ENCODE measurements around the gene RESP18.

Gene RESP18

GRCh38 chr2:219356834-219357233, 24.3 kb upstream of the RESP18 start:
- Histone ChIP-seq H3K9me3 (ENCODE audit: control insufficient read depth, low read length) (no peaks in the 10 kb centered on the region), H3K27ac (ENCODE audit: insufficient read depth, low read length, poor library complexity, severe bottlenecking) (no peak overlapping the region), H3K27me3 (replicated peaks; ENCODE audit: control insufficient read depth, insufficient read depth, low read length, poor library complexity, severe bottlenecking) (peaks cover 19% of the 10 kb centered on the region), H3K4me1 (ENCODE audit: control insufficient read depth, insufficient read depth, low read length, poor library complexity, severe bottlenecking) (peaks cover 6% of the 10 kb centered on the region), H3K4me3 (ENCODE audit: insufficient read depth, low read depth, low read length, poor library complexity, severe bottlenecking) (no peak overlapping the region), H3K36me3 (ENCODE audit: control insufficient read depth, insufficient read depth, low read length) (no peaks in the 10 kb centered on the region)
- no peak for DNase-seq

- Histone ChIP-seq H3K9me3 (ENCODE audit: control insufficient read depth, low read length) (no peaks in the 10 kb centered on the region), H3K4me3 (ENCODE audit: insufficient read depth, low read depth, low read length, poor library complexity, severe bottlenecking) (no peak overlapping the region), H3K27ac (ENCODE audit: insufficient read depth, low read length, poor library complexity, severe bottlenecking) (no peak overlapping the region), H3K4me1 (ENCODE audit: control insufficient read depth, insufficient read depth, low read length, poor library complexity, severe bottlenecking) (peaks cover 6% of the 10 kb centered on the region), H3K36me3 (ENCODE audit: control insufficient read depth, insufficient read depth, low read length) (no peaks in the 10 kb centered on the region), H3K27me3 (replicated peaks; ENCODE audit: control insufficient read depth, insufficient read depth, low read length, poor library complexity, severe bottlenecking) (peaks cover 19% of the 10 kb centered on the region)
- no peak for DNase-seq
Measured at GRCh38 chr2:219354582-219354981, 22.0 kb upstream of the RESP18 start.

- H3K27ac ChIP-seq (ENCODE audit: insufficient read depth, low read length, poor library complexity, severe bottlenecking): no peak overlapping the region
- peaks cover 3% of the 10 kb centered on the region for H3K4me1 ChIP-seq (ENCODE audit: control insufficient read depth, insufficient read depth, low read length, poor library complexity, severe bottlenecking)
- peaks cover 13% of the 10 kb centered on the region for H3K27me3 ChIP-seq (replicated peaks; ENCODE audit: control insufficient read depth, insufficient read depth, low read length, poor library complexity, severe bottlenecking)
- no peak for DNase-seq
- no peaks in the 10 kb centered on the region for H3K36me3 ChIP-seq (ENCODE audit: control insufficient read depth, insufficient read depth, low read length)
- no peak overlapping the region for H3K4me3 ChIP-seq (ENCODE audit: insufficient read depth, low read depth, low read length, poor library complexity, severe bottlenecking)
- no peaks in the 10 kb centered on the region for H3K9me3 ChIP-seq (ENCODE audit: control insufficient read depth, low read length)
Measured at GRCh38 chr2:219353129-219353528, 20.6 kb upstream of the RESP18 start.

- Histone ChIP-seq H3K27ac (ENCODE audit: insufficient read depth, low read length, poor library complexity, severe bottlenecking) (no peak overlapping the region), H3K4me1 (ENCODE audit: control insufficient read depth, insufficient read depth, low read length, poor library complexity, severe bottlenecking) (no peaks in the 10 kb centered on the region), H3K4me3 (ENCODE audit: insufficient read depth, low read depth, low read length, poor library complexity, severe bottlenecking) (no peak overlapping the region), H3K27me3 (replicated peaks; ENCODE audit: control insufficient read depth, insufficient read depth, low read length, poor library complexity, severe bottlenecking) (peaks cover 9% of the 10 kb centered on the region), H3K36me3 (ENCODE audit: control insufficient read depth, insufficient read depth, low read length) (no peaks in the 10 kb centered on the region), H3K9me3 (ENCODE audit: control insufficient read depth, low read length) (no peaks in the 10 kb centered on the region)
- DNase-seq: peak in 2 of 3 donors; percentile 21 to 42
Measured at GRCh38 chr2:219352448-219353023, 20.0 kb upstream of the RESP18 start.

GRCh38 chr2:219350710-219351221, 18.2 kb upstream of the RESP18 start:
- no peak overlapping the region for H3K27ac ChIP-seq (ENCODE audit: insufficient read depth, low read length, poor library complexity, severe bottlenecking)
- no peak overlapping the region for H3K4me3 ChIP-seq (ENCODE audit: insufficient read depth, low read depth, low read length, poor library complexity, severe bottlenecking)
- H3K36me3 ChIP-seq (ENCODE audit: control insufficient read depth, insufficient read depth, low read length): no peaks in the 10 kb centered on the region
- no peaks in the 10 kb centered on the region for H3K9me3 ChIP-seq (ENCODE audit: control insufficient read depth, low read length)
- H3K27me3 ChIP-seq (replicated peaks; ENCODE audit: control insufficient read depth, insufficient read depth, low read length, poor library complexity, severe bottlenecking): peaks cover 9% of the 10 kb centered on the region
- no peaks in the 10 kb centered on the region for H3K4me1 ChIP-seq (ENCODE audit: control insufficient read depth, insufficient read depth, low read length, poor library complexity, severe bottlenecking)
- no peak for DNase-seq

GRCh38 chr2:219350215-219350614, 17.7 kb upstream of the RESP18 start:
- DNase-seq: no peak
- no peaks in the 10 kb centered on the region for H3K36me3 ChIP-seq (ENCODE audit: control insufficient read depth, insufficient read depth, low read length)
- peaks cover 9% of the 10 kb centered on the region for H3K27me3 ChIP-seq (replicated peaks; ENCODE audit: control insufficient read depth, insufficient read depth, low read length, poor library complexity, severe bottlenecking)
- H3K9me3 ChIP-seq (ENCODE audit: control insufficient read depth, low read length): no peaks in the 10 kb centered on the region
- no peak overlapping the region for H3K4me3 ChIP-seq (ENCODE audit: insufficient read depth, low read depth, low read length, poor library complexity, severe bottlenecking)
- H3K4me1 ChIP-seq (ENCODE audit: control insufficient read depth, insufficient read depth, low read length, poor library complexity, severe bottlenecking): no peaks in the 10 kb centered on the region
- no peak overlapping the region for H3K27ac ChIP-seq (ENCODE audit: insufficient read depth, low read length, poor library complexity, severe bottlenecking)

- peaks cover 5% of the 10 kb centered on the region for H3K27me3 ChIP-seq (replicated peaks; ENCODE audit: control insufficient read depth, insufficient read depth, low read length, poor library complexity, severe bottlenecking)
- H3K27ac ChIP-seq (ENCODE audit: insufficient read depth, low read length, poor library complexity, severe bottlenecking): no peak overlapping the region
- no peaks in the 10 kb centered on the region for H3K36me3 ChIP-seq (ENCODE audit: control insufficient read depth, insufficient read depth, low read length)
- H3K4me3 ChIP-seq (ENCODE audit: insufficient read depth, low read depth, low read length, poor library complexity, severe bottlenecking): no peak overlapping the region
- DNase-seq: no peak
- no peaks in the 10 kb centered on the region for H3K4me1 ChIP-seq (ENCODE audit: control insufficient read depth, insufficient read depth, low read length, poor library complexity, severe bottlenecking)
- H3K9me3 ChIP-seq (ENCODE audit: control insufficient read depth, low read length): no peaks in the 10 kb centered on the region
Measured at GRCh38 chr2:219344751-219345430, 12.3 kb upstream of the RESP18 start.

- Histone ChIP-seq H3K4me3 (ENCODE audit: insufficient read depth, low read depth, low read length, poor library complexity, severe bottlenecking) (no peak overlapping the region), H3K9me3 (ENCODE audit: control insufficient read depth, low read length) (peaks cover 6% of the 10 kb centered on the region), H3K4me1 (ENCODE audit: control insufficient read depth, insufficient read depth, low read length, poor library complexity, severe bottlenecking) (no peaks in the 10 kb centered on the region), H3K27ac (ENCODE audit: insufficient read depth, low read length, poor library complexity, severe bottlenecking) (no peak overlapping the region), H3K36me3 (ENCODE audit: control insufficient read depth, insufficient read depth, low read length) (no peaks in the 10 kb centered on the region), H3K27me3 (replicated peaks; ENCODE audit: control insufficient read depth, insufficient read depth, low read length, poor library complexity, severe bottlenecking) (peaks cover 16% of the 10 kb centered on the region)
- no peak for DNase-seq
Measured at GRCh38 chr2:219335373-219335786, 2.8 kb upstream of the RESP18 start.

GRCh38 chr2:219334076-219334475, 1.5 kb upstream of the RESP18 start:
- Histone ChIP-seq H3K4me3 (ENCODE audit: insufficient read depth, low read depth, low read length, poor library complexity, severe bottlenecking) (no peak overlapping the region), H3K27me3 (replicated peaks; ENCODE audit: control insufficient read depth, insufficient read depth, low read length, poor library complexity, severe bottlenecking) (peaks cover 16% of the 10 kb centered on the region), H3K4me1 (ENCODE audit: control insufficient read depth, insufficient read depth, low read length, poor library complexity, severe bottlenecking) (no peaks in the 10 kb centered on the region), H3K9me3 (ENCODE audit: control insufficient read depth, low read length) (peaks cover 6% of the 10 kb centered on the region), H3K27ac (ENCODE audit: insufficient read depth, low read length, poor library complexity, severe bottlenecking) (no peak overlapping the region), H3K36me3 (ENCODE audit: control insufficient read depth, insufficient read depth, low read length) (no peaks in the 10 kb centered on the region)
- DNase-seq: no peak

- H3K9me3 ChIP-seq (ENCODE audit: control insufficient read depth, low read length): peaks cover 6% of the 10 kb centered on the region
- no peak overlapping the region for H3K27ac ChIP-seq (ENCODE audit: insufficient read depth, low read length, poor library complexity, severe bottlenecking)
- no peak for DNase-seq
- no peaks in the 10 kb centered on the region for H3K4me1 ChIP-seq (ENCODE audit: control insufficient read depth, insufficient read depth, low read length, poor library complexity, severe bottlenecking)
- H3K27me3 ChIP-seq (replicated peaks; ENCODE audit: control insufficient read depth, insufficient read depth, low read length, poor library complexity, severe bottlenecking): peaks cover 16% of the 10 kb centered on the region
- H3K36me3 ChIP-seq (ENCODE audit: control insufficient read depth, insufficient read depth, low read length): no peaks in the 10 kb centered on the region
- H3K4me3 ChIP-seq (ENCODE audit: insufficient read depth, low read depth, low read length, poor library complexity, severe bottlenecking): no peak overlapping the region
Measured at GRCh38 chr2:219331560-219332213, 857 bp downstream of the RESP18 start.
